SK-N-SH (cell line): ENCODE results near the gene IMPACT. TPM values are rescaled to one million over a fixed set of nuclear protein-coding genes. Genes with fewer than 3 reads are reported as not detected.

Experiments used
- CTCF ChIA-PET: fragments of 300-600, 350-600 bp; formaldehyde crosslinking; extraction: SDS; loops from one replicate; lab custom pipeline; 2021; lab: Yijun Ruan, JAX
- POLR2A ChIA-PET: fragments of 350-600 bp; sonication (Branson Sonifier 250); formaldehyde crosslinking; extraction: SDS; loops from one replicate; lab custom pipeline; 2020; ENCODE audit warnings: antibody characterized with exemption, inconsistent platforms; lab: Yijun Ruan, JAX
- DNase-seq: peaks from one replicate; pipeline ENCODE4 v3.0.0; 2012
- H2AFZ ChIP-seq: fragments of 200-600 bp; sonication (generic); 2 replicates; pipeline ENCODE4 v1.8.1; 2016; ENCODE audit warnings: antibody characterized with exemption, mild to moderate bottlenecking, low read depth
- H3F3A ChIP-seq: fragments of 200-600 bp; sonication (generic); replicated peaks from 2 replicates; pipeline ENCODE3; 2016; ENCODE audit warnings: antibody characterized with exemption, mild to moderate bottlenecking; ENCODE audit not compliant: insufficient read depth
- H3K27ac ChIP-seq, 2 experiments: fragments of 200-500 bp in 1 of 2; fragments of 200-600 bp in 1 of 2; sonication (Bioruptor generic) in 1 of 2; sonication (generic), shearing (Covaris generic) in 1 of 2; 2 replicates each; pipeline versions ENCODE4 v1.5.1 to v1.6.1; 2014 to 2016; ENCODE audit warnings: low read depth in 2 of 2, inconsistent platforms in 1 of 2, low read length in 1 of 2, mild to moderate bottlenecking in 1 of 2, mixed read lengths in 1 of 2
- H3K27me3 ChIP-seq: fragments of 200-600 bp; sonication (generic), shearing (Covaris generic); 2 replicates; pipeline ENCODE4 v1.6.1; 2016; ENCODE audit warnings: mixed run types; ENCODE audit not compliant: insufficient read depth
- H3K36me3 ChIP-seq, 2 experiments: fragments of 200-500 bp in 1 of 2; fragments of 200-600 bp in 1 of 2; sonication (Bioruptor generic) in 1 of 2; sonication (generic) in 1 of 2; replicated peaks in 1 of 2; 2 replicates each; pipeline versions ENCODE3 to v1.5.1; 2014 to 2016; ENCODE audit warnings: low read length in 1 of 2, mild to moderate bottlenecking in 1 of 2; ENCODE audit not compliant: insufficient read depth in 2 of 2, control insufficient read depth in 1 of 2
- H3K4me1 ChIP-seq, 2 experiments: fragments of 200-500 bp in 1 of 2; fragments of 200-600 bp in 1 of 2; sonication (Bioruptor generic) in 1 of 2; sonication (generic), shearing (Covaris generic) in 1 of 2; 2 replicates each; pipeline versions ENCODE4 v1.5.1 to v1.6.1; 2014 to 2016; ENCODE audit warnings: low read depth in 1 of 2, low read length in 1 of 2, mixed run types in 1 of 2; ENCODE audit not compliant: insufficient read depth in 2 of 2, control insufficient read depth in 1 of 2
- H3K4me2 ChIP-seq: fragments of 200-600 bp; sonication (generic), shearing (Covaris generic); 2 replicates; pipeline ENCODE4 v1.6.1; 2017; ENCODE audit warnings: mixed run types
- H3K4me3 ChIP-seq, 2 experiments: fragments of 200-500 bp in 1 of 2; fragments of 200-600 bp in 1 of 2; sonication (Bioruptor generic) in 1 of 2; sonication (generic), shearing (Covaris generic) in 1 of 2; 2 replicates each; pipeline versions ENCODE4 v1.5.1 to v1.8.1; 2014 to 2016; ENCODE audit warnings: low read depth in 2 of 2, inconsistent platforms in 1 of 2, low read length in 1 of 2, mild to moderate bottlenecking in 1 of 2, mixed read lengths in 1 of 2, moderate library complexity in 1 of 2
- H3K79me2 ChIP-seq: fragments of 200-600 bp; sonication (generic); 2 replicates; pipeline ENCODE4 v1.8.1; 2017; ENCODE audit warnings: mild to moderate bottlenecking; ENCODE audit not compliant: insufficient read depth
- H3K9ac ChIP-seq: fragments of 200-600 bp; sonication (generic); 2 replicates; pipeline ENCODE4 v1.6.1; 2017; ENCODE audit warnings: mixed run types
- H3K9me2 ChIP-seq: fragments of 200-600 bp; sonication (generic); 2 replicates; pipeline ENCODE4 v1.6.1; 2017; ENCODE audit warnings: mixed run types
- H3K9me3 ChIP-seq: fragments of 200-600 bp; sonication (generic); 2 replicates; pipeline ENCODE4 v1.6.1; 2017; ENCODE audit warnings: mixed run types, mild to moderate bottlenecking, moderate library complexity
- H4K20me1 ChIP-seq: fragments of 200-600 bp; sonication (generic); 2 replicates; pipeline ENCODE4 v1.6.1; 2017; ENCODE audit warnings: mild to moderate bottlenecking, mixed run types; ENCODE audit not compliant: insufficient read depth
- CHD2 ChIP-seq: fragments of 150-350 bp; IDR thresholded peaks from 2 replicates; pipeline ENCODE4 v1.6.1; 2018; ENCODE audit warnings: low read length; ENCODE audit not compliant: partially characterized antibody
- EP300 ChIP-seq, 2 experiments: IDR thresholded peaks; 2 replicates each; pipeline versions ENCODE4 v1.4.0 to v1.6.1; 2012; ENCODE audit warnings: borderline replicate concordance in 1 of 2, low read depth in 1 of 2, low read length in 1 of 2
- EZH2phosphoT487 ChIP-seq: fragments of 200-600 bp; sonication (generic); IDR thresholded peaks from 2 replicates; pipeline ENCODE4 v1.6.1; 2017; ENCODE audit warnings: low read depth, mixed run types, mild to moderate bottlenecking, antibody characterized with exemption, moderate library complexity, borderline replicate concordance
- FOSL2 ChIP-seq: IDR thresholded peaks from 2 replicates; pipeline ENCODE4 v1.4.0; 2012; ENCODE audit warnings: low read depth, mild to moderate bottlenecking, moderate library complexity, borderline replicate concordance
- FOXM1 ChIP-seq: IDR thresholded peaks from 2 replicates; pipeline ENCODE4 v1.4.0; 2012; ENCODE audit warnings: low read depth, mild to moderate bottlenecking
- GABPA ChIP-seq: IDR thresholded peaks from 2 replicates; pipeline ENCODE4 v1.4.0; 2012; ENCODE audit warnings: low read depth, mild to moderate bottlenecking
- GATA2 ChIP-seq: sonication (generic); formaldehyde crosslinking; IDR thresholded peaks from 2 replicates; pipeline ENCODE4 v1.5.0; 2020; ENCODE audit warnings: mild to moderate bottlenecking, missing genetic modification reagents
- JUND ChIP-seq: IDR thresholded peaks from 2 replicates; pipeline ENCODE4 v1.4.0; 2012
- MEF2A ChIP-seq: IDR thresholded peaks from 2 replicates; pipeline ENCODE4 v1.4.0; 2012; ENCODE audit warnings: low read depth, borderline replicate concordance
- MXI1 ChIP-seq: IDR thresholded peaks from 2 replicates; pipeline ENCODE4 v1.6.1; 2012; ENCODE audit warnings: mild to moderate bottlenecking, low read depth, low read length, improper control_type of control experiment
- NFIC ChIP-seq: IDR thresholded peaks from 2 replicates; pipeline ENCODE4 v1.4.0; 2012; ENCODE audit warnings: borderline replicate concordance
- NRF1 ChIP-seq: IDR thresholded peaks from 2 replicates; pipeline ENCODE4 v1.6.1; 2012; ENCODE audit warnings: low read depth, mild to moderate bottlenecking, low read length
- RXRA ChIP-seq: IDR thresholded peaks from 2 replicates; pipeline ENCODE4 v1.4.0; 2012; ENCODE audit warnings: low read depth, mild to moderate bottlenecking, borderline replicate concordance
- SIN3A ChIP-seq: IDR thresholded peaks from 2 replicates; pipeline ENCODE4 v1.6.1; 2012; ENCODE audit warnings: low read depth, mild to moderate bottlenecking, low read length, moderate library complexity, borderline replicate concordance
- SMC3 ChIP-seq: IDR thresholded peaks from 2 replicates; pipeline ENCODE4 v1.6.1; 2012; ENCODE audit warnings: low read depth, low read length, improper control_type of control experiment
- TCF12 ChIP-seq: IDR thresholded peaks from 2 replicates; pipeline ENCODE4 v1.4.0; 2012
- YY1 ChIP-seq: IDR thresholded peaks from 2 replicates; pipeline ENCODE4 v1.4.0; 2012; ENCODE audit warnings: low read depth, mild to moderate bottlenecking
- WGBS: methylation state at CpG from one replicate; pipeline ENCODE4 v1.1.6; 2017; ENCODE audit warnings: low lambda C conversion rate; 5-methylcytosine and 5-hydroxymethylcytosine counted together
- polyA plus RNA-seq, 3 experiments: library from polyadenylated mRNA; depleted of rRNA; stranded (reverse); fragments of >200 nt; gene quantifications; 2 replicates each; pipeline ENCODE4 v1.2.3, GENCODE V29; 2012
- TF ChIP-seq, protein P1 (sequence below): fragments of 150-350 bp; IDR thresholded peaks from 2 replicates; pipeline ENCODE4 v1.6.1; 2016; ENCODE audit warnings: mild to moderate bottlenecking, low read depth, low read length
- TF ChIP-seq, protein P2 (sequence below): fragments of 150-350 bp; IDR thresholded peaks from 2 replicates; pipeline ENCODE4 v1.6.1; 2017; ENCODE audit warnings: antibody characterized with exemption, low read length, low read depth, borderline replicate concordance
- TF ChIP-seq, protein P3 (sequence below): IDR thresholded peaks from 2 replicates; pipeline ENCODE4 v1.4.0; 2012; ENCODE audit warnings: low read depth
- TF ChIP-seq, protein P4 (sequence below): IDR thresholded peaks from 2 replicates; pipeline ENCODE4 v1.4.0; 2012; ENCODE audit warnings: low read depth, borderline replicate concordance
- TF ChIP-seq, protein P5 (sequence below): fragments of 200-600 bp; sonication (generic); IDR thresholded peaks from 2 replicates; pipeline ENCODE4 v1.6.1; 2017; ENCODE audit warnings: antibody characterized with exemption, mild to moderate bottlenecking, moderate library complexity

IMPACT gene
- polyA plus RNA-seq, 1 of the 3 experiments (the other 2 are of a cell fraction): 13.0 TPM

DNA sequence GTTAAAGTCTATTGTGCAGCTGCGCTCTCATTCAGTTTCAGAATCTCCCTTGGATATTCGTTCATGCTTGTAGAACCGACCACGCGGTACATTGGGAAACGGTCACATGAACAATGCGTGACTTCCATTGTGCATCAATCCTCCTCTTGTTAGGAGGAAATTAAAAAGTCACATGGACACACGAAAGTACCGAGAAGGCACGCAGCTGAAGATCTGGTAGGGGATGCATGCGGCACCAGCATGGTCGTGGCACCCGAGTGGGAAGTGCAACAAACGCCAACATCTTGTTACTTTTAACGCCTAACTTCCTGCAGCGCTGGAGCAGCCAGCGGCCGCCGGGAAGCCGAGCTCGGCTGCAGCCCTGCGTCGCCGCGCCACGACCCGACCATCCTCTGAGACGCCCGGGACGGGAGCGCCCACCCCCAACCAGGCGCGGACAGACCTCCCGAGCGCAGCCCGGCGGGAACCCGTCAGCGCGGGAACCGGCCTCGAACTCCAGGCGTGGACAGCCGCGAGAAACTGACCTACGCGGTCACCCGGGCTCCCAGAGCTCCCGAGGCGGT, 29.3 kb upstream of the IMPACT start (continued):
- TF ChIP-seq, protein P1, sequence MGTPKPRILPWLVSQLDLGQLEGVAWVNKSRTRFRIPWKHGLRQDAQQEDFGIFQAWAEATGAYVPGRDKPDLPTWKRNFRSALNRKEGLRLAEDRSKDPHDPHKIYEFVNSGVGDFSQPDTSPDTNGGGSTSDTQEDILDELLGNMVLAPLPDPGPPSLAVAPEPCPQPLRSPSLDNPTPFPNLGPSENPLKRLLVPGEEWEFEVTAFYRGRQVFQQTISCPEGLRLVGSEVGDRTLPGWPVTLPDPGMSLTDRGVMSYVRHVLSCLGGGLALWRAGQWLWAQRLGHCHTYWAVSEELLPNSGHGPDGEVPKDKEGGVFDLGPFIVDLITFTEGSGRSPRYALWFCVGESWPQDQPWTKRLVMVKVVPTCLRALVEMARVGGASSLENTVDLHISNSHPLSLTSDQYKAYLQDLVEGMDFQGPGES: no peak
- TF ChIP-seq GABPA (no peak), NRF1 (no peak), MXI1 (peak; percentile 94; the same call in 1 of the 2 replicates), RXRA (no peak), FOXM1 (no peak), MEF2A (no peak), EP300 (IDR thresholded peaks at IDR 0.05; ENCODE audit: borderline replicate concordance in 1 of 2, low read depth in 1 of 2, low read length in 1 of 2) (no peak)
- TF ChIP-seq, protein P2, sequence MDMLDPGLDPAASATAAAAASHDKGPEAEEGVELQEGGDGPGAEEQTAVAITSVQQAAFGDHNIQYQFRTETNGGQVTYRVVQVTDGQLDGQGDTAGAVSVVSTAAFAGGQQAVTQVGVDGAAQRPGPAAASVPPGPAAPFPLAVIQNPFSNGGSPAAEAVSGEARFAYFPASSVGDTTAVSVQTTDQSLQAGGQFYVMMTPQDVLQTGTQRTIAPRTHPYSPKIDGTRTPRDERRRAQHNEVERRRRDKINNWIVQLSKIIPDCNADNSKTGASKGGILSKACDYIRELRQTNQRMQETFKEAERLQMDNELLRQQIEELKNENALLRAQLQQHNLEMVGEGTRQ: peak; percentile 53
- TF ChIP-seq, all 33 proteins: peak for 7

DNA sequence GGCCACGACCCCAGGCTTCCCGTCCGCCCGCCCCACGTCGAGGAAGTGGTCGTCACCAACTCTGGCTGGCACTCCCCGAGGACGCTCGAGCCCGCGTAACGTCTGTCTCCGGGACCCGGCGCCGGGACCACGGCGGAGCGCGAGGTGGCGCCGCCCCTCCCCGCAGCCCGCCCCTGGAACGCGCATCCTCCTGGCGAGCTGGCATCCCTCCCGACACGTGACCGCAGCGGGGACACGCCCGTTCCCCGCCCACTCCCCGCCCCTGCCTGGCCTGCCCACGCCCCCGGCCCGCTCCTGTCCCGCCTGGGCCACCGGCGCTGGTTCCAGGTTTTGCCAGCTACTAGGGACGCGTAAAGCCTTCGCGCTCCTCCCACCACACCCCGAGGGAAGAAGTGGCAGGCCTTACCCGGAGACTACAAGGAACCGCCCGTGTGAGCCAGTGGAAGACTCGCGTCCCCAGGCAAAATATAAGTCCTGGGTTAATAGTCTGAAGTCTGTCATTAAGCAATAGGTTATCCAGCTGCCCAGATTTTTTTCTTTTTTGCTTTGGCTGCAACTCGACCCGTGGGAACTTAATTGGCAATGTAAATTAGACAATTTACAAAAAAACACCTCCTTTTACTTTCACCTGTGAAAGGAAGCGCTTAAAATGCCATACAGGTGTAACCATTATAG, 28.6 kb upstream of the IMPACT start, which contains the start of gene OSBPL1A:
Gene OSBPL1A (minus strand): TSS at position 131 of the 675 bp plus-strand sequence. CDS start 20,291 bp downstream, outside the sequence.
- peak within 1 kb of the TSS; percentile 87 to 93 for H3K4me3 ChIP-seq
- peak within 1 kb of the TSS; percentile 91 for H2AFZ ChIP-seq
- no peaks in the 10 kb centered on the region for H3K9me3 ChIP-seq
- peak within 1 kb of the TSS; percentile 83 for H3K4me2 ChIP-seq
- DNase-seq: peak; percentile 99
- no peaks in the 10 kb centered on the region for H3K27me3 ChIP-seq
- H3K79me2 ChIP-seq: peaks cover 9% of the 10 kb centered on the region; the same call in 1 of the 2 replicates
- H4K20me1 ChIP-seq: no peaks in the 10 kb centered on the region
- peak within 1 kb of the TSS; percentile 82 for H3K9ac ChIP-seq
- peak within 1 kb of the TSS; percentile 54 to 92 for H3K27ac ChIP-seq
- ChIA-PET POLR2A (interaction anchor here (0.9 to 1.5 kb wide), 5 partner anchors 9 to 29 kb away, joined by 4 to 11 read pairs (median 5); partner anchors contain the start of gene IMPACT), CTCF (interaction anchor here (0.6 to 2.3 kb wide), 12 partner anchors 10 to 91 kb away, joined by 3 to 10 read pairs (median 4); partner anchors contain the start of gene IMPACT)
- 4% methylated on average over 23 of the region's 55 CpGs for WGBS
- peaks cover 3 to 7% of the 10 kb centered on the region in 2 experiments; a peak in 3 of 4 replicates for H3K4me1 ChIP-seq
- H3K36me3 ChIP-seq: no peaks in the 10 kb centered on the region
- H3F3A ChIP-seq: peaks cover 15% of the 10 kb centered on the region
- H3K9me2 ChIP-seq: no peaks in the 10 kb centered on the region
- no peak for TF ChIP-seq SMC3
- TF ChIP-seq TCF12: peak; percentile 14; the same call in 1 of the 2 replicates
- TF ChIP-seq, protein P3, sequence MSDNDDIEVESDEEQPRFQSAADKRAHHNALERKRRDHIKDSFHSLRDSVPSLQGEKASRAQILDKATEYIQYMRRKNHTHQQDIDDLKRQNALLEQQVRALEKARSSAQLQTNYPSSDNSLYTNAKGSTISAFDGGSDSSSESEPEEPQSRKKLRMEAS: peak; percentile 19; the same call in 1 of the 2 replicates
- peak; percentile 47; the same call in 1 of the 2 replicates for TF ChIP-seq NRF1
- TF ChIP-seq, protein P4, sequence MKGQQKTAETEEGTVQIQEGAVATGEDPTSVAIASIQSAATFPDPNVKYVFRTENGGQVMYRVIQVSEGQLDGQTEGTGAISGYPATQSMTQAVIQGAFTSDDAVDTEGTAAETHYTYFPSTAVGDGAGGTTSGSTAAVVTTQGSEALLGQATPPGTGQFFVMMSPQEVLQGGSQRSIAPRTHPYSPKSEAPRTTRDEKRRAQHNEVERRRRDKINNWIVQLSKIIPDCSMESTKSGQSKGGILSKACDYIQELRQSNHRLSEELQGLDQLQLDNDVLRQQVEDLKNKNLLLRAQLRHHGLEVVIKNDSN: peak; percentile 92
- TF ChIP-seq FOSL2: no peak
- TF ChIP-seq, protein P5, sequence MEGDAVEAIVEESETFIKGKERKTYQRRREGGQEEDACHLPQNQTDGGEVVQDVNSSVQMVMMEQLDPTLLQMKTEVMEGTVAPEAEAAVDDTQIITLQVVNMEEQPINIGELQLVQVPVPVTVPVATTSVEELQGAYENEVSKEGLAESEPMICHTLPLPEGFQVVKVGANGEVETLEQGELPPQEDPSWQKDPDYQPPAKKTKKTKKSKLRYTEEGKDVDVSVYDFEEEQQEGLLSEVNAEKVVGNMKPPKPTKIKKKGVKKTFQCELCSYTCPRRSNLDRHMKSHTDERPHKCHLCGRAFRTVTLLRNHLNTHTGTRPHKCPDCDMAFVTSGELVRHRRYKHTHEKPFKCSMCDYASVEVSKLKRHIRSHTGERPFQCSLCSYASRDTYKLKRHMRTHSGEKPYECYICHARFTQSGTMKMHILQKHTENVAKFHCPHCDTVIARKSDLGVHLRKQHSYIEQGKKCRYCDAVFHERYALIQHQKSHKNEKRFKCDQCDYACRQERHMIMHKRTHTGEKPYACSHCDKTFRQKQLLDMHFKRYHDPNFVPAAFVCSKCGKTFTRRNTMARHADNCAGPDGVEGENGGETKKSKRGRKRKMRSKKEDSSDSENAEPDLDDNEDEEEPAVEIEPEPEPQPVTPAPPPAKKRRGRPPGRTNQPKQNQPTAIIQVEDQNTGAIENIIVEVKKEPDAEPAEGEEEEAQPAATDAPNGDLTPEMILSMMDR: no peak
- TF ChIP-seq RXRA: no peak
- TF ChIP-seq SIN3A: no peak
- TF ChIP-seq GATA2 (CRISPR knock-in tag): no peak
- TF ChIP-seq NFIC: peak; percentile 55
- no peak for TF ChIP-seq JUND
- no peak for TF ChIP-seq FOXM1
- 0 out of 2 replicates have a peak, but pooled peaks have one; percentile 9 for TF ChIP-seq YY1
- no peak for TF ChIP-seq EZH2phosphoT487
- no peak for TF ChIP-seq CHD2
- TF ChIP-seq, protein P2: peak; percentile 65; the same call in 1 of the 2 replicates
